Stimulated activated CD4-positive, alpha-beta T cell treated with anti-CD3 and anti-CD28 coated beads, TNF-alpha, amount 100 ng/mL, for 48 hours (primary cell): ENCODE data around the gene DLGAP1.
"Not testable (repeated sequence)": the region's sequence is repeated elsewhere in the genome, so short reads cannot be mapped to it uniquely, and the experiment has no call there.

Experiments used
- DNase-seq, 3 donors: peaks; one replicate each; pipeline ENCODE4 v3.0.0-alpha.2; 2020; ENCODE audit warnings: low read depth in 3 of 3

The DLGAP1 gene

DNA sequence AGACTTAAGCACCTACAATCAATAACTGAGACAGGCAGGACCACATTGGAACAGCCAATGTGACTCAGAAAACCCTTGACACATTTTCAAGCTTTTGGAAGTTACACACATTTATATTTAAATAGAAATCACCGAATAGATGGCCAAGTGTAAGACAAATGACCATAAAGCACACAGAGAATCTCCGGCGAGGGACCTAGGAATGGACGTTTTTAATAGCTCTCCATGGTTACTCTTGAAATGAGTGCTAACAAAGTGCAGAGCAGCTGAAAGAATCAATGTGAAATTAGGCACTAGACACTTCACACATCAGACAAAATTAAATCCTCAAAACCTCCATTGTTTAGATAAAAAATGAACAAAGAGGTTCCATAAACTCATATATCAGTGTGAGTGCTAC, 376.9 kb downstream of the DLGAP1 start:
- no peak for DNase-seq

DNA sequence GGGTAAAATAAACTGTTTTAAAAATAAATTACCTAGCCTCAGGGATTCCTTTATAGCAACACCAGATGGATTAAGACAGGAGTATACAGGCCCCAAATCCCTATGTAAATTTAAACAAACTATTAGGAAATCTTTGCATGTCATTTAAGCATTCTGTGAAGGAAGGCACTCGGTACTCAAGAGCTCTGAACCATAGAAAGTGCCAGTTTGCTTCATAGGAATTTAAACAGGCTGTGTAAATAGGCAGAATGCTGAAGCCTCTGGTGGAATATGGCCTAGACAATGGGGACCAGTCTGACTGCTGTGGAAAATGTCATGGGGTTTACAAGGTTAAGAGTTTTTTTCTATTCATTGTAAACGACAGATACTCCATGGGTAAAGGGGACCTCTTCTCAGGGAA, 377.4 kb downstream of the DLGAP1 start:
- DNase-seq: no peak

DNA sequence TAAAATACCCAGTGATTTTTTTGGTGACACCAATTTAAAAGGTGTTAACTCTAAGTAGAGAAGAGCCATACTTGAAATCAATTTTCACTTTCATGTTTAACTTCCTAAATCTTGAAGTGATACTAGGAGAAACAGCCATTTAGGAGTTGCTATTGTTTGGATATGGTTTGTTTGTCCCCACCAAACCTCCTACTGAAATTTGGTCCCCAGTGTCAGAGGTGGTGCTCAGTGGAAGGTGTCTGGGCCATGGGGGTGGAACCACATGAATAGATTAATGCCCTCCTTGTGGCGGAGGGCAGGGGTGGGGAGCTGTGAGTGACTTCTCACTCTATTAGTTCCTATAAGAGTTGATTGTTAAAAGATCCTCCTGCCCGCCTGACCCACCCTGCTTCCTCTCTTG, 377.9 kb downstream of the DLGAP1 start:
- no peak for DNase-seq

DNA sequence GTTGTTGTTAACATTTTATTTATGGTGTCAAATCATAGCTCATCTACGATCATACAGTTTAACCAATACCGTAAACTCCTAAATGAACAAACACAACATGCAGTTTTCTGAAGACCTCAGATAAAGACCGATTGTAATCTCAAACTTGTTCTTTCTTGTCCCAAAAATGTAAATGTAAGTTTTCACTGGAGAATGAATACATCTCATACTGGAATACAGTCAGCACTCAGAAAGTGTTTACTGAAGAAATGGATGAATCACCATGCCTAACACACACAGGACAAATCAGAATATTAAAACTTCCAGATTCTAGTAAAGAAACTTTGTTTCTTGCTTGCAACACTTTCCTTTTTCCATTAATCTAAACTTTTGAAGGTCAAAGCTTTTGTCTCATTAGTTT, 380.5 kb downstream of the DLGAP1 start:
- no peak for DNase-seq

DNA sequence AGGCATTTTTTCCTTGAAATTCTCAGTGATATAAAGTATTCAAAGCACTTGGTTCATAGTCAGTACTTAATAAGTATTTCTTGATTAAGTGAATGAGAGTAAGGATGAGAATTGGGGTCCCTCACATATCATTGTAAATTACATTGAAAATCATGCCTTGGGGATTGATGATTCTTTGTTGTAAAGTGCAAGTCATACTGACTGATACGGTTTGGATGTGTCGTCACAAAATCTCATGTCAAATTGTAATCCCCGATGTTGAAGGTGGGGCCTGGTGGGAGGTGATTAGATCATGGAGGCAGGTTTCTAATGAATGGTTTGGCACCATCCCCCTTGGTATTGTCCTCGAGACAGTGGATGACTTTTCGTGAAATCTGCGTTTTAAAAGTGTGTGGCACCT, 385.9 kb downstream of the DLGAP1 start:
- DNase-seq: no peak

DNA sequence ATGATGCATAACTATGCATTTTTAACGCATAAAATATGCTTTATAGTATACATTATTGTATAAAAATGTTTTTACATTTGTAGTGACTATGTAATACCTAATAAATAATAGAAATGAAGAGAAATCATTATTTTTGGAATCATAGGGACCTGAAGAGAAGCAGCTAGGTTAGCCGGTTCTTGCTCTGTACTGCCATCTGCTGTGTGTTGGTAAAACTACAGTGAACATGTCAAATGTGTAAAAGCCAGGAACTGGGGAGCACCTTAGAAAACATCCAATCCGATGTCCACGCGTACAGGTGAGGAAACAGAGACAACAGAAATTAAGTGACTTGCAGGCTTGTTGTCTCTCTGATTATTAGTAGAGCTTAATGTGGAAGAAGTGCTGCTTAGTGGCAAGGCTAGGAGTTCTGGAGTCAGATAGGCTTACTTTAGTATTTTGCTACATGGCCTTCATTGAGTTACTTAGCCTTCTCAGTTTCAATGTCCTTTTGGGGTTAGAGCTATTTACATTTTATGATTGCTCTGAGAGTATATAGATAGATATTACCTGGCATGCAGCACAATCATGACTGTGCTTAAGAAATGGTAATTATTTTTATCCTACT, 386.5 kb downstream of the DLGAP1 start:
- DNase-seq: peak in 2 of 3 donors; percentile 8 to 18

DNA sequence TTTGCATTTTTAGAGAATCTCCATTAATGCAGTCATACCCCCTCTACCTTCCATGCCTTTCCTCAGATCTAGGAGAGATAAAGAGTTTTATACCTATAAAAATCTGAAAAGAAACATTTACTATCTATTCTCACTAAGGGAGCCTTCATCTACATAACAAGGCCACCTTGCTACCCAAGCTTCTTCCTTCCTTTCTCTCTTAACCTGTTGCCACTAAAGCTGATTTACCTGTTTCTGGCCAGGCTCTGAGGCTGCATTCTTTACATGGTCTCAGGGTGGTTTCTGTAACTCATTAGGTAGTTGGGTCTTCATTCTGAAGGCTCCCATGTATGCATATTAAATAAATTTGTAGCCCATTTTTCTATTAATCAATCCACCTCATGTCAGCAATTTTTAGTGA, 391.6 kb downstream of the DLGAP1 start:
- no peak for DNase-seq

DNA sequence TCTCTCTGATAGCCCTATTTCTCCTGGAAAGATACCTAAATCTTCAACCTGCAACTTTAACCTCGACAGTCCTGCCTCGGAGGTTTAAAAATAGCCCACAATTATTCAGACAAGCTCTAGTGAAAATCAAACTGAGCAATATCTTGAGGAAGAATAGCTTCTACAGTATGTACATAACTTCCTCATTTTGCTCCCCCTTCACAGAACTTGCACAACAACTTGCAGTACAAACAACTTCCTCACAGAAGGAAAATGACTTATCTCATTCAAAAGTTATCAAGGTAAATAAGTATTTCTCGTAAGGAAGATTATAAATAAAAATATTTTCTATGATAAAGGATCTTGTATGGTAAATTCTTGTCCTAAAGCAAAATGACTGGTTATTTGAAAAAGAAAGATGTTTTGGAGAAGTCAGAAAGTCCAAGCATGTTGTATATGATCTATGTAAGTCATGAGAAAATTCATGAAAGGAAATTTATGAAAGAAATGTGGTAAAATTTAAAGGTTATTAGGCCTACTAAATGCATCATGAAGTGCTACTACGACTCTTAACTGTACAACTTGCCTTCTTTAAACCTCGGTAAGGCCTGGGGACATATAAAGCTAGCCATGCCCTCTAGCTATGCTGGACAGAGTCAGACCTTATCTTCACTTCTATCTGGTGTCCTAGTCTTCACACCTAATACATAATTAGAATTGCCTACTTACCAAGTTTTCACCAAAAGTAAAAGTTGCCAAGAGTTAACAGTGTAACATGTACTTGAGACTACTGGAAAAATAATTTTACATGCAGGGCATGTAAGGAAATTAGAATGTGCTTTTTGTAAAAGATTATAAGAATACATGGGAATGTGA, 394.5 kb downstream of the DLGAP1 start:
- DNase-seq: no peak

DNA sequence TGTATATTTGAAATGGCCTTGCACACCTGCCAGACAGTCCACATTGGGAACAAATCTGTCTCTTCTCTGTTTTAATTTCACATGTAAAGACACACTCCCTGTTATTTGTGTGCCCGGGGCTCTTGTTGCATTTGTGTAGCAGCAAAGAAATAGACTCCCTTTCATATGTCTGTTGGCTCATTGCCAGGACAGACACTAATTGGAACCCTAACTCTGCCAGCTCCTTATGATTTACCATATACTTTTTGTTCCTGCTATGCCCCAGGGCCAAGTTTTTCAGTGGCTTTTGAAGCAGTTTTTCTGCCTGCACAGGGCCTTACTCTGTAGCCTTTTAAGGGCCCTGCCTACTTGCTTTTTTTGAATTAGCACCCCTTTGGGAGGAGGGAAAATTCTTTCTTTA, 396.9 kb downstream of the DLGAP1 start:
- DNase-seq: no peak

DNA sequence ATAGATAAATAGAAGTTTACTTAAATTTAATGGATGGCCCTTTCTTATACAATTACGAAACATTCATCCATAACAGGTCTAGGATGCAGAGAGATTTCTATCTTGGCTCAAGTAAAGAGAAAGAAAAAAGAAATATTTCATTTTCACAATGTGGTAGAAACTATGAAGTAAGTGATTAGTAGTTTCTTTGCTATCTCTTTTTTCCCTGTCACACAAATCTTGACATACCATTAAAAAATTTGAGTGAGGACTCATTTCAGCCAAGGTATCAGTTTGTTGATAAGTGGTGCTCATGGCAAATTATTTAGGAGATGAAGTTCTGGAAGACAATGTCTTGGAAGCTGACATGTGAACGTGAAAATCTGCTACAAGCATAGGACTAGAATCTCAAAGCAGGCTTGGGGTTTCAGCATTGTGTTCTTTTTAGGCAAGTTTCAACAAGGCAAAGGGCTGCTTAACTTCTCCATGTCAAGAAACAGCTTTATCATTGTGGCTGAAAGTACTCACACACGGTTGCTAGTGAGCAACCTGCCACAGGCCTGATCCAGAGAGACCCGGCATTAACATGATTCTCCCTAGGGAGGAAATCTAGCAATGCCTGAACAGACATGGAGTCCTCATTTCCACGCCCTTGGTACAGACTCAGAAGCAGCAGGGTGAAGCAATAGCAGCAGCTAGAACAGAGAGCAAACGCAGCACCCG, 414.6 kb downstream of the DLGAP1 start:
- no peak for DNase-seq

DNA sequence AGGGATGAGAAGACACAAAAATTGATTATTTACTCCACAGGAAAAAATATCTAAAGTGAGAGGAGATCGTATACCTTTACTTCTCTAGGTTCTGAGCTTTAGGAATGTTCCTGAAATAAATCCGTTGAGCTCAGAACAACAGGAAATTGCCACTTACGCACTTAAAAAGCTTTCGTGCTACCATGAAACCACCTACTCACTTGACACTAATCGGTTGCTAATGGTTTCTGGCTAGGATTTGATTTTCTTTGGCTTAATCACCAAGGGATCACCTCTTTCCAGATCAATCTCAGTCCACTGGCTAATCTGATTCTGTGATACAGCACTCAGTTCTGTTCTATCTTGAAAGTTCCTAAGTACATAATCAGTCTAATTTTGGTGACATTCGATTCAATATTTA, 419.6 kb downstream of the DLGAP1 start:
- DNase-seq: no peak

DNA sequence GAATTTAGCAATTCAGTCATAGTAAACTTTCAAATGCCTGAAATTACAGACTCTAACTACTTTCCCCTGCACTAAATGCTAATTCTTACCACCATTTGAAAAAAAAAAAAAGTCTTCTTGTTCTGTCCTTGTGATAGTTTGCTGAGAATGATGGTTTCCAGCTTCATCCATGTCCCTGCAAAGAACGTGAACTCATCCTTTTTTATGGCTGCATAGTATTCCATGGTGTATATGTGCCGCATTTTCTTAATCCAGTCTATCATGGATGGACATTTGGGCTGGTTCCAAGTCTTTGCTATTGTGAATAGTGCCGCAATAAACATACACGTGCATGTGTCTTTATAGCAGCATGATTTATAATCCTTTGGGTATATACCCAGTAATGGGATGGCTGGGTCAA, 420.3 kb downstream of the DLGAP1 start:
- not testable (repeated sequence) for DNase-seq

DNA sequence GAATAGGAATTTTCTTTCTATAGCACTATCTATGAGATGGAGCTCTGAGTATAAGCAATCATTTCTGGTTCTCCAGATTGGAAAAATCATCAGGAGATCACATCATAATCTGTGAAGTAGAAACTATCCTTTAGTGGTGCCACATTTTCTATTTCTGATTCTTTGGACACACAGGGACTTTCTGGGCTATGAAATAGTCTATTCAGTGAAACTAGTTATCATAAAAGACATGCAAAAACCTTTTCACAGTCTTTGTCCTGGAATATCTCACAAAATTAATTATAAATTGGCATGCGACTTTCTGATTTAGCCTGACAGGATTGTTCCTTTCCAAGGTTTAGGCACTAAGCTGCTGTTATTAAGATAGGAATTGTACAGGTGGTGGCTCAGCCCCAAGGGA, 428.6 kb downstream of the DLGAP1 start:
- no peak for DNase-seq

DNA sequence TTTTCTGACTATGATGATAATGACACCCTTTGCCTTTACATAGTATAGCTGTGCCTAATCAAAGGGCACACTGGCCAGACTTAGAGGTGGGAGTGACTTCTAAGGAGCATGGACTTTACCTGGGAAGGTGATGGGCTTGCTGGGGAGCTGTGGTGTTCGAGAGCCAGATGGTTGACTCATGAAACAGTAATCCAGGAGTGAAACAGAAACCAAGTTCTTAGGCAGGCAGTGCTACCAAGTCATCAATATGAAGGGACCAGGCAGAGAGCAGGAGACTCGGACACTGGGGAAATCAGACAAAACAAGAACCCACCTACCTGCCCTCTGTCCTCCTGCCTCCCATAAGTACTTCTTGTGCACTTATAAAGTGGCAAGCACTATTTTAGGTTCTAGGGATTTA, 430.4 kb downstream of the DLGAP1 start:
- DNase-seq: no peak

DNA sequence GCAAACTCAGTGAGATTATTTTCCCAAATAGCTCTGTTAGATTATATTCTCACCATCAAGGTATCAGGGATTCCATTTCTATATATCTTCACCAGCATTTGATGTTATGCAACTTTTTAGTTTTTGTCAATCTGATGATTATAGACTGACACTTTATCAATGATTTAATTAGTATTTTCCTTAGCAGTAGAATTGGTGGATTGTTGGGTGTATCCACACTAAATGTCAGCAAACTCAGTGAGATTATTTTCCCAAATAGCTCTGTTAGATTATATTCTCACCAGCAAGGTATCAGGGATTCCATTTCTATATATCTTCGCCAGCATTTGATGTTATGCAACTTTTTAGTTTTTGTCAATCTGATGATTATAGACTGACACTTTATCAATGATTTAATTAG, 432.4 kb downstream of the DLGAP1 start:
- DNase-seq: not testable (repeated sequence)

DNA sequence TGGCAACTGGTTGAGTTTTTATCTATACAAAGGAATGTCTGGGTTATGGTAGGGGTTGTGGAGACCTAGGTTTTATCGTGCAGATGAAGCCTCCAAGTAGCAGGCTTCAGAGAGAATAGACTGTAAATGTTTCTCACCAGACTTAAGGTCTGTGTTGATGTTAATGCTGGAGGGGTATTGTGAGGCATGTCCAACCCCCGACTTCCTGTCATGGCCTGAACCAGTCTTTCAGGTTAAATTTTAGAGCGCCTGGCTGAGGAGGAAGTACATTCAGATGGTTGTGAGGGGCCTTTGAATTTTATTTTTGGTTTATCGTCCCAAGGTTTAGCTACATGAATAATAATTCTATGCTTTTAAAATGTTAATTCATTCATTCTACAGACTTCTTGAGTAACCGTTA, 435.1 kb downstream of the DLGAP1 start:
- DNase-seq: no peak

DNA sequence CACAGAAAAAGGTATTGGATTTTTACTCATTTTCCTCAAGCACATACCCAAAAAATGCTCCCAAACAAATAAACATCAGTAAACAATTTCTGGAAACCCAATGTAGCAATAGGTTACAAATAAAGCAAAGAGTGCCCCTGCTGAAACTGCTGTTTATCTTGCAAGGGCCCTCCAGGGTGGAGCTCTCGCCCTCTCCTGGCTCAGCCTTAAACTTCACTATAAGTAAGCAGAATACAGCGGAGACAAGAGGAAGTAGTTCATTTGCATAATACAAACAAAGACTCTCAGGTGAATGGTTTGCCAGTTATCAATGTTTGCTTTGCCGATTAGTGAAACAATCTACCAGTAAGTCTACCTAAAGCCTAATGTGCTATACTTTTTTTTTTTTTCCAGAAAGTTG, 437.6 kb downstream of the DLGAP1 start:
- DNase-seq: no peak

DNA sequence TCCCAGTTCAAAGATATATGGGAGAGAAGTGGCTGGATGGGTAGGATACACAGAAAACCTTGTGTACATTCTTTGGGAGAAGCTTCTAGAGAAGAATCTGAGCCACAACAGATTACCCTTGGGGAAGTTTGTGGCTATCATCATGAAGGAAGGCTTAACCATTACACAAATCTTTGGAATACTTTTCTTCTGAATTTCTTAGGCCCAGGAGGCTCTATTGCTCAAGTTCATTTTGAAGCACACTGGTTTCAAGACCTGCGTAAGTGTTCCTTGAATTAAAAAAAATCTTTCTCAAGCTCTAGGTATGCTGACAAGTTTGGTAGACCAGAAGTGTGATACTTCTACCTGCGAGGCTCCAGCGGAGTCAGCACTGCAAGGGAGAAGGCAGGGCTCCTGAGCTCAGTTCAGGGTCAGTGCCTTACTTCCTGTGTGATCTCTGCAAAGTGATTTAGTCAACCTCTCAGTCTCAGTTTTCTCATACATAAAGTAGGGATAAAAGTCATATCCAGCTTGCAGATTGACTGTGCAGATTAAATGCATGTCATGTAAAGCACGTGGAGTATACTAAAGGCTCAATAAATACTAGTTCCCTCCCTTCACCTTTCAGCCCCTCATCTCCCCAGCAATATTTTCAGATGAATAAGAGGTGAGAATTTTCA, 438.6 kb downstream of the DLGAP1 start:
- no peak for DNase-seq

DNA sequence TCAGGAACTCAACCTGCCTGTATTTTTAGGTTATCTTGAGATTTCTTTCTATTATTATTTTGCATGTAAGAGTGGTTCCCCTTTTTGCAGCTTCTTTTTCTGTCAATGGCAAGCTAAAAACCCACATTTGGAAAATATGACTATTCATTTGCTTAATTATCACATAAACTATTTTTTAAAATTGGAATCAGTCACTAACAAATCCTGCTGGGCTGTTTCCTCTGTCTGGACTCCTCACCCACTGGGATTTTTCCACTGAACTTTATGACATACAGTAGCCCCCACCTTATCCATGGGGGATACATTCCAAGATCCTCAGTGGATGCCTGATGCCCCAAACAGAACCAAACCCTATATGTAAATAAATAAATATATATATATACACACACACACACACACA, 447.3 kb downstream of the DLGAP1 start:
- DNase-seq: no peak

DNA sequence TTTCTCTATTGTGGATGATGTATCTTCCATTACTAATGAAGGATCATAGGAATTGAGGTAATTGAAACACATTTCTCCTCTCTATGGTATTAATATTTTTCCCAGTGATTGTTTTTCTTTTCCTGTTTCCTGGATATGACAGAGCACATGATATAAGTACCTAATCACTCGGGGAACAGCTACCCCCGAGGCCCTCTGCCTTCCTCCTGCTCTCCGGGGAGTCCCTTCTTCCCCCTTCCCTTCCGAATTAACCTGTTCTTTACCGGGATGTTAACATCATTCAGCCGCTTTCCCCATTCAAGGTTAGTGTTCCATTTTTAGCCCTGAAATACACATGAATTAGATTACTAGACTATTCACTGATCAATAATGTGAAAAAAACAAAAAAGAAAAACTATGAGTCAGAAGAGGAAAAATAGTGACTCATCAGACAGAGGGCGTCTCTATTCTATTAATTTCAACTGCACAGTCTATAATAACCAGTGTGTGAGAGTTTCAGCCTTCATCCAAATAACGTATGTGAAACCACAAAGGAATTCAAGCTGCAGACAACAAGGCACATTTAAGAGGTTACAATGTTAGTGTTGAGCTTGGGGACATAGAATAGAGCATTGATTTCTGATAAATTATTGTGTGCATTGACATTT, 450.8 kb downstream of the DLGAP1 start:
- no peak for DNase-seq

DNA sequence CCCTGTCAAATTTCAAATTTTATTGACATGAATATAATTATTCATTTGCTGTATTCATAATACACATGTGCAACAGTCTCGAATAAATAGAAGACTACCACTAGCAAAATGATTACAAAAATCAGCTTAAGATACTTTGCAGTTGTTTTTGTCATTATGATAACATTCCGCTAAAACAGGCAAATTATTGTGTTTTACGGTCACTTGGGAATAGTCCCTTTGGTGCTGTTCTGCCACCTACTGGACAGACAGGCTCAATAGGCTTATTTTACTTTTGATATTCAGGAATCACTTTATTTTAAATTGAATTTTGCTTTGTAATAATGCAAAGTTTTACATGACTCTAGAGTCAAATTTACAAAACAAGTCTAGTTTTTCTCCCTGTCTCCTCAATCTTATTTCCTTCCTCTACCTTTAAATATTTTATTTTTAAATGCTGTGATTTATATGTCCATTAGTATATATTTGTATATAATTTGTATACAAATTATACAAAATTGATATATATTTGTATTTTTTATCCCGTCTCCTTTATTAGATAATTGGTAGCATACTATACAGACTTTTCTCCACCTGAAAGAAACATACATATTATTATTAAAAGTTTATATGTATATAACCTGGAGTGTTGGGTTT, 456.3 kb downstream of the DLGAP1 start:
- DNase-seq: no peak
